Stomach (tissue), 9 donors: ENCODE measurements around the gene EEF1A2. TPM values are rescaled to one million over a fixed set of nuclear protein-coding genes. Genes with fewer than 3 reads are reported as not detected.

ENCODE experiments used
- DNase-seq, 2 donors: peaks; one replicate each; pipeline versions ENCODE4 v3.0.0 to v3.0.0-alpha.2; 2013 to 2019
- H3K27ac ChIP-seq, 5 donors: fragments of 200-600 bp in 4 of 5; sonication (generic) in 4 of 5; one replicate each; pipeline ENCODE4 v1.5.1; 2013 to 2019; ENCODE audit warnings: mild to moderate bottlenecking in 1 of 5, moderate library complexity in 1 of 5
- H3K27me3 ChIP-seq, 3 donors: fragments of 200-600 bp; sonication (generic); one replicate each; pipeline ENCODE4 v1.5.1; 2017 to 2019; ENCODE audit warnings: mixed run types in 1 of 3
- H3K36me3 ChIP-seq, 4 donors: fragments of 200-600 bp; sonication (generic); 1 replicate in 3 of 4; 2 replicates in 1 of 4; pipeline ENCODE4 v1.5.1; 2016 to 2019
- H3K4me1 ChIP-seq, 4 donors: fragments of 200-600 bp; sonication (generic); one replicate each; pipeline ENCODE4 v1.5.1; 2016 to 2019
- H3K4me3 ChIP-seq, 4 donors: fragments of 200-600 bp; sonication (generic) in 3 of 4; one replicate each; pipeline ENCODE4 v1.5.1; 2016 to 2019; ENCODE audit warnings: mild to moderate bottlenecking in 1 of 4
- H3K9me3 ChIP-seq, 4 donors: fragments of 200-600 bp; sonication (generic); one replicate each; pipeline ENCODE4 v1.5.1; 2016 to 2019
- EP300 ChIP-seq: sonication (generic); formaldehyde crosslinking; IDR thresholded peaks from one replicate; pipeline ENCODE4 v1.6.1; 2017; ENCODE audit warnings: antibody characterized with exemption
- POLR2A ChIP-seq, 4 donors: fragments of 450-650 bp; IDR thresholded peaks; one replicate each; pipeline ENCODE4 v1.6.1; 2016; ENCODE audit warnings: antibody characterized with exemption in 4 of 4, control low read depth in 2 of 4, mild to moderate bottlenecking in 1 of 4, moderate library complexity in 1 of 4
- POLR2AphosphoS5 ChIP-seq, 3 donors: sonication (generic); formaldehyde crosslinking; IDR thresholded peaks; one replicate each; pipeline ENCODE4 v1.6.1; 2016; ENCODE audit warnings: antibody characterized with exemption in 3 of 3
- WGBS, 5 donors: extraction: QIAGEN DNeasy Blood & Tissue Kit in 3 of 5; methylation state at CpG; one replicate each; pipeline versions ENCODE4 v1.1.5 to v1.1.7; 2013 to 2018; 5-methylcytosine and 5-hydroxymethylcytosine counted together
- intact Hi-C: fragments of 100-400 bp; cut with DNase I; formaldehyde crosslinking; loops from one replicate; pipeline ENCODE4 v1.15.1; 2023; ENCODE audit warnings: low total_unique reads
- polyA plus RNA-seq, 3 donors: library from polyadenylated mRNA; stranded (reverse); fragments of 200-250 nt; gene quantifications; one replicate each; pipeline ENCODE4 v1.2.3, GENCODE V29; 2013
- total RNA-seq, 5 donors: library from RNA; depleted of rRNA; stranded (reverse); fragments of >200 nt; gene quantifications; one replicate each; pipeline versions ENCODE4 v1.1.0 to v1.2.3, GENCODE V29; 2014 to 2016
- TF ChIP-seq, protein P1 (sequence below), 7 experiments: fragments of 450-650 bp in 4 of 7; fragments of 200-600 bp in 3 of 7; sonication (generic) in 3 of 7; IDR thresholded peaks; one replicate each; pipeline ENCODE4 v1.5.1; 2016 to 2019; ENCODE audit warnings: antibody characterized with exemption in 7 of 7, control low read depth in 2 of 7, mild to moderate bottlenecking in 1 of 7
- donor health status: healthy with polysubstance abuse.
- donor health status: Bipolar disorder and iron deficiency.
- donor health status: healthy.

EEF1A2 gene
- total and polyA plus RNA-seq, 8 donors: 0.58 to 64.8 (median 23.8) TPM; not detected in 1

DNA sequence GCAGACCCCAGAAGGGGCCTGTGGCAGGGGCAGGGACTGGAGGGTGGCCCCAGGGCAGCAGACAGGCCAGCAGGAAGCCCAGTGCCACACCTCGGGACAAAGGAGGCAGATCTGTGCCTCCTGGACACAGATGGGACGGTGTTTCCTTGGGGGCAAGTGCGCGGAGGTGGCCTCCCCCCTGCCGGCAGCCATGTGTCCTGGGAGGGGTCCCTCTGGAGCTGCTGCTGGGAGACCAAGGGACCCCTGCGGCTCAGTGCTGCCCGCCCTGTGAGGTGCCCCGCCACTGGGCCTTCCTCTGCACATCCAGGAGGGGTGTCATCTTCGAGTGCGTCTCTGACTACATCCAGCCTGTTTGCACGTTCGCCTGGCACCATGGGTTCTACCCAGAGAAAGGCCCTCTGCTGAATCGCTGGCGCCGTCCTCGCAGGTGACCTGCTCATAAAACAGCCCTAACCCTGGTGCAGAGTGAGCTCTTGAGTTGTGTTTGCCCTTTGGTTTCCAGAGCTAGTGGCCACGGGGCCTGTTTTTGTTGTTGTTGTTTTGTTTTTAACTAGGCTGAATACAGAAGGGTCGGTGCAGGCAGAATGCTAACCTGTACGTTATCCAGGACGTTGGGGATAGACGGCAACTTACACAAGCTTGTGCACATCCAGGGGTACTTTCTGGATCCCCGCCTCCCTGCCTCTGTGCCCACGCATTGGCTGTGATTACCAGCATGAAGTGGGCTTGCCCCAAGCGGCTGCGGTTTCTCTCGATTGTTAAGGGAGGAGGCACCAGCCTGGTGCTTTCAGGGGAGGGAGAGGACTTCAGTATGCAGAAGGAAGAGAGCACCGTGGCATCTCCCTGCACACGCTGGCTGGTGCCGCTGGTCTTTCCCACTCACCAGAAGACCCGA, 25.1 kb downstream of the EEF1A2 start:
- intact Hi-C loops: no loop called here
- WGBS, 5 donors: 35 to 44% (median 39%) methylated on average over 17 to 30 of the region's 30 CpGs
- H3K27me3 ChIP-seq: peaks cover 29 to 100% (median 94%) of the 10 kb centered on the region in 3 donors

DNA sequence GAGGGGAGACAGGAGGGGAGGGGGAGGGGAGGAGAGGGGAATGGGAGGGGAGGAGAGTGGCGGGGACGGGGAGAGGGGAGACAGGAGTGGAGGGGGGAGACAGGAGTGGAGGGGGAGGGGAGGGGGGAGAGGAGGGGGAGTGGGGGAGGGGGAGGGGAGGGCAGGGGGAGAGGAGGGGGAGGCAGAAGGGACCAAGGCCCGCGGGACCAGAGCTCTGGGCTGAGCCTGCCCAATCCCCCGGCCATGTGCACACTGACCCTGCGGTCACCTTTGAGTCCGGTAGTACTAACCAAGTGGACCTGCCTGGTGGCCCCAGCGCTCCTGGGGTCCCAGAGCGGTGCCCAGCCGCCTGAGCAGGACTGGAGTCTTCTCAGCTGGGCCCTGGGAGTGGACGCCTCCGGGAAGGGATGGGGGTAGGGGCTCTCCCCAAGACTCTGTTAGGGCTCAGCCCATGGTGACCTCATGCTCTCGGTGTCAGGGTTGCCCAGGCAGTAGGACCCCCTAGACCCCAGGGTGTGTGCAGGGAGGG, 26.0 kb downstream of the EEF1A2 start:
- peaks cover 11 to 18% (median 13%) of the 10 kb centered on the region in 4 donors for H3K4me1 ChIP-seq
- no peaks in the 10 kb centered on the region for H3K36me3 ChIP-seq
- WGBS, 5 donors: 43 to 54% (median 51%) methylated on average over 8 to 11 of the region's 13 CpGs
- no peak overlapping the region for H3K4me3 ChIP-seq
- no peaks in the 10 kb centered on the region for H3K9me3 ChIP-seq
- intact Hi-C loops: no loop called here
- TF ChIP-seq EP300: no peak
- TF ChIP-seq, protein P1, sequence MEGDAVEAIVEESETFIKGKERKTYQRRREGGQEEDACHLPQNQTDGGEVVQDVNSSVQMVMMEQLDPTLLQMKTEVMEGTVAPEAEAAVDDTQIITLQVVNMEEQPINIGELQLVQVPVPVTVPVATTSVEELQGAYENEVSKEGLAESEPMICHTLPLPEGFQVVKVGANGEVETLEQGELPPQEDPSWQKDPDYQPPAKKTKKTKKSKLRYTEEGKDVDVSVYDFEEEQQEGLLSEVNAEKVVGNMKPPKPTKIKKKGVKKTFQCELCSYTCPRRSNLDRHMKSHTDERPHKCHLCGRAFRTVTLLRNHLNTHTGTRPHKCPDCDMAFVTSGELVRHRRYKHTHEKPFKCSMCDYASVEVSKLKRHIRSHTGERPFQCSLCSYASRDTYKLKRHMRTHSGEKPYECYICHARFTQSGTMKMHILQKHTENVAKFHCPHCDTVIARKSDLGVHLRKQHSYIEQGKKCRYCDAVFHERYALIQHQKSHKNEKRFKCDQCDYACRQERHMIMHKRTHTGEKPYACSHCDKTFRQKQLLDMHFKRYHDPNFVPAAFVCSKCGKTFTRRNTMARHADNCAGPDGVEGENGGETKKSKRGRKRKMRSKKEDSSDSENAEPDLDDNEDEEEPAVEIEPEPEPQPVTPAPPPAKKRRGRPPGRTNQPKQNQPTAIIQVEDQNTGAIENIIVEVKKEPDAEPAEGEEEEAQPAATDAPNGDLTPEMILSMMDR (IDR thresholded peaks at IDR 0.05): no peak
- no peak for TF ChIP-seq POLR2A (IDR thresholded peaks at IDR 0.05)
- no peak for TF ChIP-seq POLR2AphosphoS5 (IDR thresholded peaks at IDR 0.05)
- DNase-seq: no peak
- H3K27me3 ChIP-seq: peaks cover 29 to 100% (median 92%) of the 10 kb centered on the region in 3 donors
- H3K27ac ChIP-seq: no peak overlapping the region

More for the DNA sequence above, 25.1 kb downstream of the EEF1A2 start:
- Histone ChIP-seq H3K27ac (no peak overlapping the region), H3K4me1 (peaks cover 11 to 18% (median 13%) of the 10 kb centered on the region in 4 donors), H3K36me3 (no peaks in the 10 kb centered on the region), H3K9me3 (no peaks in the 10 kb centered on the region), H3K4me3 (no peak overlapping the region)
- TF ChIP-seq POLR2AphosphoS5 (IDR thresholded peaks at IDR 0.05) (no peak), EP300 (no peak)
- TF ChIP-seq, protein P1 (IDR thresholded peaks at IDR 0.05): no peak
- DNase-seq: no peak

GRCh38 chr20:63471981-63472831, 26.7 kb downstream of the EEF1A2 start, which contains the start of gene KCNQ2:
Gene KCNQ2, minus strand, starts transcription at chr20:63472655. Its CDS starts 192 bp downstream, at chr20:63472463.
- H3K4me3 ChIP-seq: peak within 1 kb of the TSS; percentile 11 to 41 (median 35)
- H3K27ac ChIP-seq: no peak within 1 kb of the TSS
- no peaks in the 10 kb centered on the region for H3K36me3 ChIP-seq
- 0 to 7% (median 1%) methylated on average over 6 to 103 of the region's 111 CpGs for WGBS, 5 donors
- no peaks in the 10 kb centered on the region for H3K9me3 ChIP-seq
- intact Hi-C loops: no loop called here
- peak in 1 of 2 donors; percentile 46 for DNase-seq
- H3K27me3 ChIP-seq: peaks cover 28 to 100% (median 85%) of the 10 kb centered on the region in 3 donors
- TF ChIP-seq EP300 (no peak), POLR2AphosphoS5 (IDR thresholded peaks at IDR 0.05) (no peak), POLR2A (IDR thresholded peaks at IDR 0.05) (no peak)
- TF ChIP-seq, protein P1 (IDR thresholded peaks at IDR 0.05): no peak
- H3K4me1 ChIP-seq: peaks cover 11 to 18% (median 13%) of the 10 kb centered on the region in 4 donors

GRCh38 chr20:63471717-63471980, 27.2 kb downstream of the EEF1A2 start:
- Histone ChIP-seq H3K9me3 (no peaks in the 10 kb centered on the region), H3K27me3 (peaks cover 25 to 100% (median 80%) of the 10 kb centered on the region in 3 donors), H3K4me3 (peak overlapping the region in 3 of 4 donors; percentile 31 to 41 (median 39)), H3K36me3 (no peaks in the 10 kb centered on the region), H3K27ac (no peak overlapping the region), H3K4me1 (peaks cover 11 to 18% (median 13%) of the 10 kb centered on the region in 4 donors)
- intact Hi-C loops: no loop called here
- TF ChIP-seq POLR2A (IDR thresholded peaks at IDR 0.05) (no peak), POLR2AphosphoS5 (IDR thresholded peaks at IDR 0.05) (no peak), EP300 (no peak)
- TF ChIP-seq, protein P1 (IDR thresholded peaks at IDR 0.05): no peak
- WGBS, 5 donors: 0 to 3% (median 2%) methylated on average over 13 to 27 of the region's 27 CpGs; no CpG with 5 or more reads in 2 of the 5 donors
- DNase-seq: no peak
